NCI-H1694 treated with DMSO at 0.1 percent for 48 hours (cell line): ENCODE measurements around the gene TNNI3.

Experiments
- DNase-seq: peaks from one replicate; lab custom pipeline; 2025; lab: John Stamatoyannopoulos, UW

TNNI3 gene

GRCh38 chr19:55147545-55148251, 9.8 kb downstream of the TNNI3 start:
- DNase-seq, result no peak

- DNase-seq, result peak; percentile 32
Observed at GRCh38 chr19:55146705-55147273, 10.7 kb downstream of the TNNI3 start.

GRCh38 chr19:55146078-55146704, 11.3 kb downstream of the TNNI3 start:
- DNase-seq, result peak; percentile 63

GRCh38 chr19:55145232-55145631, 12.3 kb downstream of the TNNI3 start:
- no peak for DNase-seq

- no peak for DNase-seq
Observed at GRCh38 chr19:55141696-55142095, 15.8 kb downstream of the TNNI3 start.

GRCh38 chr19:55137915-55138314, 19.6 kb downstream of the TNNI3 start:
- DNase-seq, result no peak

- DNase-seq, result no peak
Observed at GRCh38 chr19:55136399-55137102, 21.0 kb downstream of the TNNI3 start.

- no peak for DNase-seq
Observed at GRCh38 chr19:55134736-55135135, 22.8 kb downstream of the TNNI3 start.

- no peak for DNase-seq
Observed at GRCh38 chr19:55133639-55134444, 23.7 kb downstream of the TNNI3 start.

GRCh38 chr19:55132453-55133129, 24.9 kb downstream of the TNNI3 start:
- no peak for DNase-seq

GRCh38 chr19:55131421-55131820, 26.1 kb downstream of the TNNI3 start:
- DNase-seq, result no peak

GRCh38 chr19:55119053-55119452, 38.5 kb downstream of the TNNI3 start:
- no peak for DNase-seq

- DNase-seq, result no peak
Observed at GRCh38 chr19:55118401-55118991, 39.0 kb downstream of the TNNI3 start.

- peak; percentile 96 for DNase-seq
Observed at GRCh38 chr19:55117663-55118391, 39.7 kb downstream of the TNNI3 start.

GRCh38 chr19:55116859-55117662, 40.5 kb downstream of the TNNI3 start, which contains the start of gene PPP1R12C:
Gene PPP1R12C (minus strand): TSS chr19:55117637. CDS start chr19:55117543, 94 bp downstream.
- no peak for DNase-seq

GRCh38 chr19:55116232-55116858, 41.2 kb downstream of the TNNI3 start:
- no peak for DNase-seq

GRCh38 chr19:55115446-55116065, 42.0 kb downstream of the TNNI3 start:
- no peak for DNase-seq

- DNase-seq, result no peak
Observed at GRCh38 chr19:55114566-55115145, 42.9 kb downstream of the TNNI3 start.
